Left ventricle myocardium superior (tissue), 1 donor: Measurements from ENCODE around the gene EPHA3. TPM values are rescaled to one million over a fixed set of nuclear protein-coding genes. Genes with fewer than 3 reads are reported as not detected.
"Not testable (repeated sequence)": the region's sequence is repeated elsewhere in the genome, so short reads cannot be mapped to it uniquely, and the experiment has no call there.

ENCODE experiments used
- ATAC-seq: fragments of 200-7000 bp; cut with Tn5 transposase; one replicate; pipeline ENCODE4 v1.9.1; 2020; ENCODE audit warnings: mild to moderate bottlenecking, moderate library complexity
- DNase-seq: peaks from one replicate; pipeline ENCODE4 v3.0.0-alpha.2; 2020
- intact Hi-C: fragments of 100-400 bp; cut with micrococcal nuclease; formaldehyde crosslinking; loops from one replicate; pipeline ENCODE4 v1.11.0; 2022
- total RNA-seq: library from RNA; stranded (reverse); fragmentation: NEBNext Ultra II Directional; extraction: Animal tissue kit (Norgen Biotek cat#: 25700); gene quantifications from one replicate; pipeline ENCODE4 v1.2.1, GENCODE V29; 2021
- donor health status: DM: no; HTN: yes; CAD: no; lungs with severe emphysema.

EPHA3 gene
- total RNA-seq, 1 donor from 2014 or later = 1.9 TPM

- no peak for DNase-seq
- no peak for ATAC-seq
- intact Hi-C loops = no loop called here
Measured at GRCh38 chr3:89320186-89320585, 212.8 kb downstream of the EPHA3 start.

GRCh38 chr3:89326997-89327396 lies 219.6 kb downstream of the EPHA3 start:
- intact Hi-C loops = no loop called here
- ATAC-seq = no peak

GRCh38 chr3:89332386-89332785 lies 225.0 kb downstream of the EPHA3 start:
- ATAC-seq (no peak), DNase-seq (no peak)
- intact Hi-C loops = no loop called here

More at GRCh38 chr3:89326997-89327396, 219.6 kb downstream of the EPHA3 start:
- DNase-seq = no peak

- DNase-seq (no peak), ATAC-seq (no peak)
- intact Hi-C loops = no loop called here
Measured at GRCh38 chr3:89332793-89333192, 225.4 kb downstream of the EPHA3 start.

GRCh38 chr3:89335693-89336092 lies 228.3 kb downstream of the EPHA3 start:
- DNase-seq = no peak
- no peak for ATAC-seq
- intact Hi-C loops = no loop called here

- DNase-seq (no peak), ATAC-seq (no peak)
- intact Hi-C loops = no loop called here
Measured at GRCh38 chr3:89340408-89340807, 233.0 kb downstream of the EPHA3 start.

- intact Hi-C loops = no loop called here
- ATAC-seq = no peak
- no peak for DNase-seq
Measured at GRCh38 chr3:89344076-89344475, 236.7 kb downstream of the EPHA3 start.

- DNase-seq, ATAC-seq, intact Hi-C loops: not testable (repeated sequence)
Measured at GRCh38 chr3:89350935-89351334, 243.5 kb downstream of the EPHA3 start.

GRCh38 chr3:89353465-89353864 lies 246.0 kb downstream of the EPHA3 start:
- ATAC-seq = no peak
- no peak for DNase-seq
- intact Hi-C loops = no loop called here

GRCh38 chr3:89358281-89358680 lies 250.9 kb downstream of the EPHA3 start:
- ATAC-seq (no peak), DNase-seq (no peak)
- intact Hi-C loops = no loop called here

- ATAC-seq (no peak), DNase-seq (no peak)
- intact Hi-C loops = no loop called here
Measured at GRCh38 chr3:89360156-89360555, 252.7 kb downstream of the EPHA3 start.

- no peak for DNase-seq
- intact Hi-C loops = no loop called here
- no peak for ATAC-seq
Measured at GRCh38 chr3:89362496-89362895, 255.1 kb downstream of the EPHA3 start.

GRCh38 chr3:89363171-89363570 lies 255.8 kb downstream of the EPHA3 start:
- intact Hi-C loops = no loop called here
- DNase-seq = no peak
- ATAC-seq = no peak

GRCh38 chr3:89364314-89364713 lies 256.9 kb downstream of the EPHA3 start:
- intact Hi-C loops = no loop called here
- no peak for ATAC-seq

GRCh38 chr3:89367166-89367565 lies 259.7 kb downstream of the EPHA3 start:
- intact Hi-C loops = no loop called here
- DNase-seq (no peak), ATAC-seq (no peak)

More at GRCh38 chr3:89364314-89364713, 256.9 kb downstream of the EPHA3 start:
- no peak for DNase-seq

GRCh38 chr3:89368846-89369245 lies 261.4 kb downstream of the EPHA3 start:
- intact Hi-C loops = no loop called here
- DNase-seq (no peak), ATAC-seq (no peak)

- no peak for DNase-seq
- intact Hi-C loops = no loop called here
- ATAC-seq = no peak
Measured at GRCh38 chr3:89372456-89372855, 265.0 kb downstream of the EPHA3 start.

GRCh38 chr3:89373434-89373833 lies 266.0 kb downstream of the EPHA3 start:
- DNase-seq = no peak
- intact Hi-C loops = no loop called here
- no peak for ATAC-seq

- intact Hi-C loops = no loop called here
- no peak for ATAC-seq
- DNase-seq = no peak
Measured at GRCh38 chr3:89375451-89375850, 268.0 kb downstream of the EPHA3 start.

- ATAC-seq (no peak), DNase-seq (no peak)
- intact Hi-C loops = no loop called here
Measured at GRCh38 chr3:89380016-89380415, 272.6 kb downstream of the EPHA3 start.

- DNase-seq = no peak
- ATAC-seq = no peak
- intact Hi-C loops = no loop called here
Measured at GRCh38 chr3:89392991-89393390, 285.6 kb downstream of the EPHA3 start.

- DNase-seq = no peak
- intact Hi-C loops = no loop called here
- ATAC-seq = no peak
Measured at GRCh38 chr3:89395456-89395855, 288.0 kb downstream of the EPHA3 start.
